Gastrocnemius medialis (tissue), 4 donors: ENCODE measurements around the gene SLC15A4. TPM values are rescaled to one million over a fixed set of nuclear protein-coding genes. Genes with fewer than 3 reads are reported as not detected.

Source experiments
- ATAC-seq, 2 donors: fragments of 150-250 bp; one replicate each; pipeline ENCODE4 v1.9.1; 2016
- DNase-seq, 2 donors: peaks; one replicate each; pipeline ENCODE4 v3.0.0-alpha.2; 2019
- H3K27ac ChIP-seq, 4 donors: fragments of 200-600 bp; sonication (generic); 1 replicate in 1 of 4; 2 replicates in 3 of 4; pipeline ENCODE4 v1.5.1; 2016 to 2018; ENCODE audit warnings: mild to moderate bottlenecking in 2 of 4, moderate library complexity in 1 of 4
- H3K27me3 ChIP-seq, 3 donors: fragments of 200-600 bp; sonication (generic) in 2 of 3; 1 replicate in 1 of 3; 2 replicates in 2 of 3; pipeline versions ENCODE4 v1.5.1 to v1.6.0; 2016 to 2019; ENCODE audit warnings: mild to moderate bottlenecking in 1 of 3, moderate library complexity in 1 of 3
- H3K36me3 ChIP-seq, 2 donors: fragments of 200-600 bp; sonication (generic) in 1 of 2; one replicate each; pipeline ENCODE4 v1.5.1; 2017 to 2018
- H3K4me1 ChIP-seq, 2 donors: fragments of 200-600 bp; sonication (generic) in 1 of 2; one replicate each; pipeline ENCODE4 v1.5.1; 2016 to 2017; ENCODE audit warnings: mild to moderate bottlenecking in 2 of 2
- H3K4me3 ChIP-seq, 4 donors: fragments of 200-600 bp; sonication (generic) in 3 of 4; 1 replicate in 1 of 4; 2 replicates in 3 of 4; pipeline ENCODE4 v1.5.1; 2016 to 2019; ENCODE audit warnings: mild to moderate bottlenecking in 2 of 4
- H3K9me3 ChIP-seq, 3 donors: fragments of 200-600 bp; sonication (generic) in 2 of 3; 1 replicate in 1 of 3; 2 replicates in 2 of 3; pipeline ENCODE4 v1.5.1; 2016 to 2019
- POLR2A ChIP-seq, 2 donors: fragments of 450-650 bp; IDR thresholded peaks; one replicate each; pipeline ENCODE4 v1.6.1; 2017; ENCODE audit warnings: antibody characterized with exemption in 2 of 2, mild to moderate bottlenecking in 2 of 2, moderate library complexity in 2 of 2
- in situ Hi-C, 4 donors: fragments of 200-750 bp; cut with MboI; loops; one replicate each; pipeline versions ENCODE4 v1.15.0 to v1.8.0; 2017; ENCODE audit warnings: low sequenced_read_pairs in 4 of 4
- intact Hi-C: fragments of 100-400 bp; cut with DNase I; formaldehyde crosslinking; loops from one replicate; pipeline ENCODE4 v1.15.1; 2023; ENCODE audit warnings: low total_unique reads
- total RNA-seq, 4 donors: library from RNA; depleted of rRNA; stranded (reverse); fragments of >200 nt; gene quantifications; one replicate each; pipeline versions ENCODE4 v1.1.0 to v1.2.3, GENCODE V29; 2016
- TF ChIP-seq, protein P1 (sequence below), 5 experiments: fragments of 450-650 bp in 3 of 5; fragments of 200-600 bp in 2 of 5; sonication (generic) in 2 of 5; IDR thresholded peaks in 4 of 5; conservative IDR thresholded peaks in 1 of 5; 1 replicate in 4 of 5; 2 replicates in 1 of 5; pipeline ENCODE4 v1.5.1; 2016 to 2019; ENCODE audit warnings: antibody characterized with exemption in 5 of 5, mild to moderate bottlenecking in 3 of 5, moderate library complexity in 3 of 5

Gene SLC15A4
- total RNA-seq, 4 donors from 2014 or later = 59.8 to 122 (median 79.1) TPM

DNA sequence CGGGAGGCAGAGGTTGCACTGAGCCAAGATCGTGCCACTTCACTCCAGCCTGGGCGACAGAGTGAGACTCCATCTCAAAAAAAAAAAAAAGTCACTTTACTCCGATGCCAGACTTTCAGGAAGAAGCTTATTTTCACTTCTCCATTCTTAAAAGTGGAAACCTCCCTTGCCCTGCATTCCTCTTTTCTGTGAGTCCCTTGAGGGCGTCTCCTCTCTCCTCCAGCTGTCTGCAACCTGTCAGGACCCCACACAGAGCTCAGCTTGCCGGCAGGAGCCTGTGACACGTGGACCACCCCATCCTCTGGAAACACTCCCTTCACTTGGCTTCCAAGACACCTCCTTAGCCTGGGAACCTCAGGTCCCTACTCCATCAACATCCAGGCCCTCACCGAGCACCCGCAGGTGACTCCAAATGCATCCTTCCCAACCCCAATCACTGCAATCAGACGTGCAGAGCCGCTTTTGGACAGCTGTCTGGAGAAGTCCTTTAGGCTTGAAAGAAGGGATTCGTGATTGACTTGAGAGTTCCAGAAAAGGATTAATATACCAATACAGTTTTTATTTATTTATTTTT, 34.3 kb downstream of the SLC15A4 start:
- ATAC-seq (no peak), DNase-seq (no peak)
- Histone ChIP-seq H3K9me3 (no peaks in the 10 kb centered on the region), H3K27ac (peak overlapping the region in 1 of 4 donors; percentile 10), H3K27me3 (no peaks in the 10 kb centered on the region), H3K36me3 (peaks cover 0 to 31% of the 10 kb centered on the region in 2 donors), H3K4me1 (peaks cover 0 to 15% of the 10 kb centered on the region in 2 donors), H3K4me3 (no peak overlapping the region)
- no peak for TF ChIP-seq POLR2A (IDR thresholded peaks at IDR 0.05)
- TF ChIP-seq, protein P1, sequence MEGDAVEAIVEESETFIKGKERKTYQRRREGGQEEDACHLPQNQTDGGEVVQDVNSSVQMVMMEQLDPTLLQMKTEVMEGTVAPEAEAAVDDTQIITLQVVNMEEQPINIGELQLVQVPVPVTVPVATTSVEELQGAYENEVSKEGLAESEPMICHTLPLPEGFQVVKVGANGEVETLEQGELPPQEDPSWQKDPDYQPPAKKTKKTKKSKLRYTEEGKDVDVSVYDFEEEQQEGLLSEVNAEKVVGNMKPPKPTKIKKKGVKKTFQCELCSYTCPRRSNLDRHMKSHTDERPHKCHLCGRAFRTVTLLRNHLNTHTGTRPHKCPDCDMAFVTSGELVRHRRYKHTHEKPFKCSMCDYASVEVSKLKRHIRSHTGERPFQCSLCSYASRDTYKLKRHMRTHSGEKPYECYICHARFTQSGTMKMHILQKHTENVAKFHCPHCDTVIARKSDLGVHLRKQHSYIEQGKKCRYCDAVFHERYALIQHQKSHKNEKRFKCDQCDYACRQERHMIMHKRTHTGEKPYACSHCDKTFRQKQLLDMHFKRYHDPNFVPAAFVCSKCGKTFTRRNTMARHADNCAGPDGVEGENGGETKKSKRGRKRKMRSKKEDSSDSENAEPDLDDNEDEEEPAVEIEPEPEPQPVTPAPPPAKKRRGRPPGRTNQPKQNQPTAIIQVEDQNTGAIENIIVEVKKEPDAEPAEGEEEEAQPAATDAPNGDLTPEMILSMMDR (IDR thresholded peaks at IDR 0.05 in 4 of 5, conservative IDR thresholded peaks at IDR 0.05 in 1 of 5) = no peak
- in situ Hi-C loops (no loop called here), intact Hi-C loops (loop anchor here (5.0 kb wide), 2 partner anchors 33 to 133 kb away; partner anchors contain the start of gene SLC15A4)

GRCh38 chr12:128787827-128788226, 35.9 kb downstream of the SLC15A4 start:
- Histone ChIP-seq H3K27ac (peak overlapping the region in 3 of 4 donors; percentile 35 to 64 (median 36)), H3K36me3 (peaks cover 0 to 14% of the 10 kb centered on the region in 2 donors), H3K27me3 (no peaks in the 10 kb centered on the region), H3K9me3 (no peaks in the 10 kb centered on the region), H3K4me1 (peaks cover 0 to 12% of the 10 kb centered on the region in 2 donors), H3K4me3 (no peak overlapping the region)
- in situ Hi-C loops = no loop called here
- no peak for TF ChIP-seq POLR2A (IDR thresholded peaks at IDR 0.05)
- TF ChIP-seq, protein P1 (IDR thresholded peaks at IDR 0.05 in 4 of 5, conservative IDR thresholded peaks at IDR 0.05 in 1 of 5) = no peak
- ATAC-seq = peak in 1 of 2 donors; percentile 68
- no peak for DNase-seq
- intact Hi-C loops = loop anchor here (5.0 kb wide), 2 partner anchors 34 to 134 kb away; partner anchors contain the start of gene SLC15A4

GRCh38 chr12:128786741-128787391, 36.9 kb downstream of the SLC15A4 start:
- Histone ChIP-seq H3K4me3 (no peak overlapping the region), H3K36me3 (peaks cover 0 to 5% of the 10 kb centered on the region in 2 donors), H3K27me3 (no peaks in the 10 kb centered on the region), H3K4me1 (peaks cover 0 to 12% of the 10 kb centered on the region in 2 donors), H3K9me3 (no peaks in the 10 kb centered on the region), H3K27ac (no peak overlapping the region)
- DNase-seq (no peak), ATAC-seq (no peak)
- TF ChIP-seq, protein P1 (IDR thresholded peaks at IDR 0.05 in 4 of 5, conservative IDR thresholded peaks at IDR 0.05 in 1 of 5) = no peak
- no peak for TF ChIP-seq POLR2A (IDR thresholded peaks at IDR 0.05)
- in situ Hi-C loops (no loop called here), intact Hi-C loops (loop anchor here (5.0 kb wide), 2 partner anchors 35 to 135 kb away; partner anchors contain the start of gene SLC15A4)

GRCh38 chr12:128784030-128784760, 39.6 kb downstream of the SLC15A4 start:
- TF ChIP-seq POLR2A (IDR thresholded peaks at IDR 0.05) = no peak
- TF ChIP-seq, protein P1 (IDR thresholded peaks at IDR 0.05 in 4 of 5, conservative IDR thresholded peaks at IDR 0.05 in 1 of 5) = no peak
- ATAC-seq (no peak), DNase-seq (no peak)
- Histone ChIP-seq H3K9me3 (no peaks in the 10 kb centered on the region), H3K27ac (no peak overlapping the region), H3K4me3 (no peak overlapping the region), H3K27me3 (no peaks in the 10 kb centered on the region), H3K4me1 (peaks cover 0 to 12% of the 10 kb centered on the region in 2 donors), H3K36me3 (no peaks in the 10 kb centered on the region)
- intact Hi-C loops = no loop called here
- in situ Hi-C loops = no loop called here
